ENCODE data around the gene USP32.
"Not testable (repeated sequence)": the region's sequence is repeated elsewhere in the genome, so short reads cannot be mapped to it uniquely, and the experiment has no call there.

Gene USP32

GRCh38 chr17:60244656-60245055 is 147.3 kb downstream of the USP32 start:
- no peak for TF ChIP-seq CTCF (IDR thresholded peaks at IDR 0.05; ENCODE audit: low read depth, low read length)
- no peak overlapping the region for H3K4me3 ChIP-seq (replicated peaks in 1 of 2; ENCODE audit: low read depth in 2 of 2, low read length in 2 of 2)
- DNase-seq (ENCODE audit: low read depth in 2 of 2): no peak

GRCh38 chr17:60240290-60240689 is 151.6 kb downstream of the USP32 start:
- no peak for DNase-seq (ENCODE audit: low read depth in 2 of 2)
- no peak for TF ChIP-seq CTCF (IDR thresholded peaks at IDR 0.05; ENCODE audit: low read depth, low read length)
- H3K4me3 ChIP-seq (replicated peaks in 1 of 2; ENCODE audit: low read depth in 2 of 2, low read length in 2 of 2): no peak overlapping the region

DNA sequence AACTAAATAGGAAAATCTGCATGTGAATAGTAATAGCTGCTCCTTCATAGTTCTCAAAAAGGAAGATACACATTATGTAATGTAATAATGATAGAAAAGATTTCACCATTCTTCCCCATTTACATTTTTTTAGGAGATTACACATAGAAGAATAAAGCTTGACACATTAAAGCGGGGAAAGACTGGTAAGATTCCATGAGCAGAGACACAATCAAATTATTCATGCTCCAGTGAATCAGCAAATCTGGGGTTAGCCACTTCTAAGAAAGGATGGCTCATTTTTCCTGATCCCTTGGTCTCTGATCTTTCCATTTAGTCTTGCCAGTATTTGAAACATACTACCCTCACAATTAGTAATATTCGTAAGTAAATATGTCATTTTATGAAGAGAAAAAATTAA is 160.2 kb downstream of the USP32 start:
- no peak overlapping the region for H3K4me3 ChIP-seq (replicated peaks in 1 of 2; ENCODE audit: low read depth in 2 of 2, low read length in 2 of 2)
- peak; percentile 19 to 75 for DNase-seq (ENCODE audit: low read depth in 2 of 2)
- TF ChIP-seq CTCF (IDR thresholded peaks at IDR 0.05; ENCODE audit: low read depth, low read length): no peak

DNA sequence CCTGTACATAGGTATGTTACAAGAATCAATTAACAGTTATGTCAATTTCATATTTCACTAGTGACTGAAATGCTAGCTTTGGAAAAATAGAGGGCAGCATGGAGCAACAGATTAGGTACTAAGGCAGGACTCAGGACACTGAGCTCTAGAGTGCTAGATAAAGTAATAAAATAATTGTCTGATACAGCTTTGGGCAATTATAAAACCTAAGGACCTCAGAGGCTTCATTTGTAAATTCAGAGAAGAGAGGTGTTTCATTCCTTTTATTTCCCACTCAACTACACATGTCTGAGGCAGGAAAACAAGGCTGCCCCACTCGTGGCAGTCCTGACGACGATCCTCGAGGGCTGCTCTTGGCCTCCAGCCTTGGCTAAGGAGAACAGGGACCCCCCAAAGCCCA is 160.7 kb downstream of the USP32 start:
- no peak overlapping the region for H3K4me3 ChIP-seq (replicated peaks in 1 of 2; ENCODE audit: low read depth in 2 of 2, low read length in 2 of 2)
- DNase-seq (ENCODE audit: low read depth in 2 of 2): peak; percentile 58 to 63
- peak; percentile 60 for TF ChIP-seq CTCF (IDR thresholded peaks at IDR 0.05; ENCODE audit: low read depth, low read length)

DNA sequence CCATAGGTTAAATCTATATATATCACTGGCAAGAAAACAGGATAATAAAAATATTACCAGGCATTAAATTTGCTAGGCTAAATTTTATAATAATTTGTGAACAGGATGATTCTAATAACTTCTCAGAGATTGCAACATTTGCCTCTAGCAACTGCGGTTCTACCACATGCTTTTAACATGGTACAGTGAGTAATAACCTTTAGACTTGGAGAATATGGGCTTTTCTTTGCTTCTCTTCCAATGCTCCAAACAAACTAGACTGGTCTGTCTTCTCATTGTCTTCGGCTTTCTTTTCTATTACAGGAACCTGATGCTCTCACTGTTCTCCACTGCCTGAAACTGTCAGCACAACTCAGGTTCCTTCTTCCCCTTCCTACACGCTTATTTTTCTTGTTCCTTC is 161.6 kb downstream of the USP32 start:
- no peak overlapping the region for H3K4me3 ChIP-seq (replicated peaks in 1 of 2; ENCODE audit: low read depth in 2 of 2, low read length in 2 of 2)
- DNase-seq (ENCODE audit: low read depth in 2 of 2): no peak
- TF ChIP-seq CTCF (IDR thresholded peaks at IDR 0.05; ENCODE audit: low read depth, low read length): no peak

DNA sequence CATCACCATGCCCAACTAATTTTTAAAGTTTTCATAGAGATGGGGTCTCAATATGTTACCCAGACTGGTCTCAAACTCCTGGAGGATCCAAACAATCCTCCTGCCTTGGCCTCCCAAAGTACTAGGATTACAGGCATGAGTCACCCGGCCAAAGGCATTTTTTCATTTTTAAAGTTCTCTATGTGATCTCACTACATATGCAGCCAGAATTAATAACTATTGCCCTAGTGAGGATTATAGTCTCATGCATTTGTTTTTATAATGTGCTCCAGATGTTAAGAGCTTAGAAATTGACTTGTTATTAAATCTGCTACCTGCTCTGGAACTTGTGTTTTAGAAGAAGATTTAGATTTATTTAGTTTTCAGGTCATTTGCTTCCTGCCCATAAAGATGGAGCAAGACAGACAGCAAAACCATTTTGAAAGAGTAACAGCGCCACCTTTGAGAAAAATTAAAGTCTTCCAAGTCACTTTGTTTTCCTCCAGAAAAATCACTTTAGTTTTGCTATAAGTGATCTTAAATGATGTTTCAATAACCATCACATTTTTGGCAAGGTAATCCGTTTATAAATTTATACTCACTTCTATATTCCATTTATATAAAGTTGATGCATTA is 162.6 kb downstream of the USP32 start:
- no peak overlapping the region for H3K4me3 ChIP-seq (replicated peaks in 1 of 2; ENCODE audit: low read depth in 2 of 2, low read length in 2 of 2)
- peak in 1 of 2 donors; percentile 29 for DNase-seq (ENCODE audit: low read depth in 2 of 2)
- TF ChIP-seq CTCF (IDR thresholded peaks at IDR 0.05; ENCODE audit: low read depth, low read length): no peak

GRCh38 chr17:60227276-60227675 is 164.7 kb downstream of the USP32 start:
- H3K4me3 ChIP-seq (replicated peaks in 1 of 2; ENCODE audit: low read depth in 2 of 2, low read length in 2 of 2); DNase-seq (ENCODE audit: low read depth in 2 of 2): not testable (repeated sequence)
